Activated T-helper 17 cell treated with anti-CD3 and anti-CD28 coated beads, Interleukin-2, amount 50 U/mL, for 72 hours (primary cell): ENCODE data around the gene SLC1A5. TPM values are rescaled to one million over a fixed set of nuclear protein-coding genes. Genes with fewer than 3 reads are reported as not detected.

Experiments used
- ATAC-seq: fragments of 150-1000 bp; cut with Tn5 transposase; replicated peaks from 2 replicates; pipeline ENCODE4 v1.10.0; 2021; ENCODE audit warnings: mild to moderate bottlenecking, moderate library complexity
- H3K27ac Mint-ChIP-seq: one replicate; pipeline ENCODE4 v1.8.0; 2022; ENCODE audit warnings: mixed read lengths
- H3K27me3 Mint-ChIP-seq: one replicate; pipeline ENCODE4 v1.8.0; 2022; ENCODE audit warnings: mixed read lengths
- H3K36me3 Mint-ChIP-seq: one replicate; pipeline ENCODE4 v1.8.0; 2022; ENCODE audit warnings: low read depth, mild to moderate bottlenecking, mixed read lengths
- H3K4me1 Mint-ChIP-seq: one replicate; pipeline ENCODE4 v1.8.0; 2022; ENCODE audit warnings: mixed read lengths
- H3K4me3 Mint-ChIP-seq: one replicate; pipeline ENCODE4 v1.8.0; 2022; ENCODE audit warnings: mild to moderate bottlenecking, mixed read lengths
- H3K9me3 Mint-ChIP-seq: one replicate; pipeline ENCODE4 v1.8.0; 2022; ENCODE audit warnings: mixed read lengths
- total RNA-seq, 2 donors: library from RNA; stranded (reverse); gene quantifications; one replicate each; pipeline ENCODE4 v1.2.3, GENCODE V29; 2022

Gene SLC1A5
- total RNA-seq, 2 donors from 2014 or later, result 119 to 221 TPM

DNA sequence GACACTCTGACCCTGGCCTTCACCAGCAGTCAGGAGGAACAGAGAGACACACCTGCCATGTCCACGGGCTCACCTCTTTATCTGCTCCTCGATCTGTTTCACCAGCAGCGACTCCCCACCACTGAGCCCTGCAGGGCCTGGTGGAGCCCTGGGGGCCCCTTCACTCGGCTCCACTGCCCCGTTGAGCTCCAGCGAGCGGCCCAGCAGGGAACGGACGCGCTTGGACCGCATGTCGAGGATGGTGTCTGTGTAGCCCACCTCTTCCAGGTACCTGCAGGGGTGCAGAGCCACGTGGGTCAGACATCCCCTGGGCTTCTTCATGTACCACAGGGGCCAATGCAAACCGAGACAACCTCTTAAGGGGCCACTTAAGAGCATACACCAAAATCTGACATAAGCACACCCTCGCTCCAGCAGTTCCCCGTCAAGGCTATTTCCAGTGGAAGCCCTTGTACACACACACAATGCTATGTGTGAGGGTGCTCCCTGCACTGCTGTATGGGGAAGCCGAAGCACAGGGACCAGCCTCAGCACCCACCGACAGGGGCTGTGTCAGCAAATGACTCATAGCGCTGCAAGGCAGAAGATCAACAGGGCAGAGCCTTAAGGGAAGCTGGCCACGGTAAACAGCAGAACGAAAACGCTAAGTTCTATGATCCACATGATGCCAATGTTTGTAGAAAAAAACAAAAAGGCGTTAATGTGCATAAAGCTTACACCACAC lies 55.3 kb downstream of the SLC1A5 start:
- Mint-ChIP-seq H3K27ac (no peak overlapping the region), H3K9me3 (no peaks in the 10 kb centered on the region), H3K27me3 (no peaks in the 10 kb centered on the region), H3K36me3 (peaks cover 93% of the 10 kb centered on the region), H3K4me1 (peaks cover 24% of the 10 kb centered on the region), H3K4me3 (no peak overlapping the region)
- no peak for ATAC-seq

DNA sequence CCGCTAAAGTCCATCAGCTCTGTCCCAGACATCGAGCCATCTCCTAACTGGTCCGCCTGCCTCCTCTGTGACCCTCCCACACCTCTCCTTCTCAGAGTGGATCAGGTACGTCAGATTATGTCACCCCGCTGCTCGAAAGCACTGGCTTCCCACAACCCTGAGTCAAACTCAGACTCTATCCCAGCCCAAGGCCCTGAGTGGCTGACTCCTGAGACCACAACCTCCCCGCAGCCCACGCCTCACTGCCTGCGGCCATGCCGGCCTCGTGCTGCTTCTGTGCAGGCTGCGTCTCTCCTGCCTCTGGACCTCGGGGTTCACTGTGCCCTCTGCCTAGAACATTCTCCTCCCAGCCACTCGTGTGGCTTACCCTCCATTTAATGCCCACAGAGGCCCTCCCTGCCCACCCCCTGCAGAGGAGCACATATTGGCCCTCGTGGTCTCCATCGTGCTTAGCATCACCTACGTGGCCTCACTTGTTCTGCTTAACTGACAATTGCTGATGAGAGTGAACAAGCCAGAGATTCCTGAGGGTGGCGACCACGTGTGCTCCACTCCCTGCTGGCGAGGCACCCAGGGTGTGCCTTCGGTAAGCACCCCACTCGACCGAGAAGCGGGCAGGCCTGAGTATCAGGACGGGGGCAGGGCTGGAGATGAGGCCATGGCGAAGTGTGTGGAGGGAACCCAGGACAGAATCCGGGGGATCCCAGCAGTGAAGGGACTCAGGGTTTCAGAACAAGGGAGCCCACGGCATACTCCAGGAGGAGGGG lies 56.0 kb downstream of the SLC1A5 start:
- peaks cover 90% of the 10 kb centered on the region for H3K36me3 Mint-ChIP-seq
- H3K4me3 Mint-ChIP-seq, result no peak overlapping the region
- H3K27ac Mint-ChIP-seq, result peak overlapping the region; percentile 49

DNA sequence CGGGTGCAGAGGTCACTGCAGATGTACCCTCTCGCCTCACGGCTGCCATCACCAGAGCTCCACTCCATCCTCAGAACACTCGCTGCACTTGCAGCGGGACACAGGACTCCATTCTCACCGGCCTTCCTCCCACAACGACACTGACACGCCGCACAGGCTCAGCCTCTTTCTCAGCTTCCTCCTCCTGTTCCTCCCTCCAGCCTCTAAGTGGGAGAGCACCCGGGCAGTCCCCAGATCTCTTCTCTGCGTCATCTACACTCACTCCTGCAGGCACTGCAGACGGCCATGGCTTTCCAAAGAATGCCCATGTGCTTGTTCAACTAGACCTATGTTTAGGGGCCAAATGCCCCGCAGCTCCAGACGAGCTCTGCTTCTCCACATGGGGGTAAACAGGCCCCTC lies 56.8 kb downstream of the SLC1A5 start:
- Mint-ChIP-seq H3K36me3 (peaks cover 90% of the 10 kb centered on the region), H3K4me1 (peaks cover 24% of the 10 kb centered on the region), H3K4me3 (no peak overlapping the region), H3K27me3 (no peaks in the 10 kb centered on the region), H3K27ac (peak overlapping the region; percentile 49), H3K9me3 (no peaks in the 10 kb centered on the region)
- ATAC-seq, result no peak

More for the DNA sequence above, 56.0 kb downstream of the SLC1A5 start:
- no peaks in the 10 kb centered on the region for H3K9me3 Mint-ChIP-seq
- H3K4me1 Mint-ChIP-seq, result peaks cover 24% of the 10 kb centered on the region
- peak; percentile 51 for ATAC-seq
- H3K27me3 Mint-ChIP-seq, result no peaks in the 10 kb centered on the region

DNA sequence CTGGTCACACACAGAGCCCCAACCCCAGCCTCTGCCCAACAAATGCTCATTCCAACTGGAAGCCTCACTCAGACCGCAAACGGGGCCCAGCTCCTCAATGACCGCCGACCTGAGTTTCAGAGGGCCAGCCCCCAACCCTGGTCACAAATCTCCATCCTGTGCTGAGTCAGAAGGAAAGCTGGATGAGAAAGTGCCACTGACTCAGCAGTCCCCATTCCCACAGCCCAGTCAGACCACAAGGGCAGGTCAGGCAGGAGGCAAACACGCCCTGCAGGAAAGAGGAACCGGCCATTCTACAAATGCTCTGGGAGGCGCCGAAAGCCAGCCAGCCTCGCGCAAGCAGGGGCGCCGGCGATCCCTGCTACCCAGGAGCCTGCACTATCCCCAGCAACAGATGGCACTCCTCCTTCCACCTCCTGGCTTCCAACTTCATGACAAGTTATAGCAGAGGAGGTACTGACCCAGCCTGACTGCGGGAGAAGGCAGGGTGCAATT lies 57.3 kb downstream of the SLC1A5 start:
- ATAC-seq, result peak; percentile 54
- Mint-ChIP-seq H3K27me3 (no peaks in the 10 kb centered on the region), H3K4me1 (peaks cover 24% of the 10 kb centered on the region), H3K27ac (peak overlapping the region; percentile 49), H3K9me3 (no peaks in the 10 kb centered on the region), H3K36me3 (peaks cover 93% of the 10 kb centered on the region), H3K4me3 (no peak overlapping the region)

DNA sequence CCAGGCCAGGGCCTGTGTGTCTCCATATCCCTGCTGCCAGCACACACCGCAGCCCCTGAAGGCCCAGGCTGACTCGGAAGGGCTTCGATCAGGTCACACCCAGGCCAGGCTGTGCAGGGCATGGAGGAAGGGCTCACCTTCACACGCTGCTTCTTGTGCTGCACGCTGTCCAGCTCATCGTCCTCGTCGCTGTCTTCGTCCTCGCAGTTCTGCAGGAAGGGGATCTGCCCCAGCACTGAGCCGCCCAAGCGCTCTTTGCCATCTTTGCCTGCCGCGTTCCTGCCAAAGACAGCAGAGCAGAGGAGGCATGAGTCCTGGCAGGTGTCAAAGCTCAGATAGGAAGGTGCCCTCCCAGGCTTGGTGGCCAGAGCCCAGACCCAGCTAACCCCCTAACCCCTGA lies 57.8 kb downstream of the SLC1A5 start:
- Mint-ChIP-seq H3K4me1 (peaks cover 24% of the 10 kb centered on the region), H3K27ac (peak overlapping the region; percentile 49), H3K9me3 (no peaks in the 10 kb centered on the region), H3K27me3 (no peaks in the 10 kb centered on the region), H3K4me3 (no peak overlapping the region), H3K36me3 (peaks cover 93% of the 10 kb centered on the region)
- no peak for ATAC-seq

DNA sequence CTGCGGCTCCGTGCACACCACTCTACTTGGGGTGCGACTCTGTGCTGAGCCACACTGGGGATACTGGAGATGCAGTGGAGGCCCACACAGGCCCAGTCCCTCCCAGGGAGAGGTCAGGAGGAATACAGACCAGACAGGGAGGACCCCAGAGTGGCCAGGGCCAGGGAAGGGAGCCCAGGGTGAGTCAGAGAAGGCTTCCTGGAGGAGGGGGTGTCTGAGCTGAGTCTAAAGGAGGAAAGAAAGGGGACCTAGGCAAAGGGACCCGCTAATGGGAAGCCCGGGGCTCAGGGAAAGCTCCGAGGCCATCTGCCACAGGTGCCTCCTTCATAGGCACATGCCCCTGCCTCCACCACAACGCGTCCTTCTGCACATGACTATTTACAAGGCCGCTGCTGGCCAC lies 58.2 kb downstream of the SLC1A5 start:
- Mint-ChIP-seq H3K27me3 (no peaks in the 10 kb centered on the region), H3K4me3 (no peak overlapping the region), H3K27ac (no peak overlapping the region), H3K36me3 (peaks cover 93% of the 10 kb centered on the region), H3K4me1 (peaks cover 24% of the 10 kb centered on the region), H3K9me3 (no peaks in the 10 kb centered on the region)
- ATAC-seq, result no peak

DNA sequence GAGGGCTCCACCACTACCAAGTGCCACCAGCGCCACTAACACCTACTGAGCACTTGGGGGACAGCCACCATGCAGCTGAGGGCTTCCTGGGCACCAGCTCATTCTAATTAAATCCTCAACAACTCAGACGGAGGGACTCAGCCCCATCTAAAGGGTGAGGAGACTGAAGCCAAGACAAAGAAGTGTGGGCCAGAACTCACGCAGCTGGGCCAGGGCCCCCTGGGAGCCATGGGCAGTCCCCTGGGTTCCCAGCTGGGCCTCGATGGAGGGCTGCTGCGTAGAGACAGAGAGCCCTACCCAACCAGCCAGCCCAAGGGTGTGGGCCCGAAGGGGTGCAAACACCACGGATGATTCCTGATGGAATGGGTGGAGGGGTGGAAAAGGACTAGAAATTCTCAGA lies 58.7 kb downstream of the SLC1A5 start:
- ATAC-seq, result no peak
- no peak overlapping the region for H3K27ac Mint-ChIP-seq
- peaks cover 24% of the 10 kb centered on the region for H3K4me1 Mint-ChIP-seq
- no peaks in the 10 kb centered on the region for H3K9me3 Mint-ChIP-seq
- H3K4me3 Mint-ChIP-seq, result no peak overlapping the region
- H3K27me3 Mint-ChIP-seq, result no peaks in the 10 kb centered on the region
- peaks cover 96% of the 10 kb centered on the region for H3K36me3 Mint-ChIP-seq

DNA sequence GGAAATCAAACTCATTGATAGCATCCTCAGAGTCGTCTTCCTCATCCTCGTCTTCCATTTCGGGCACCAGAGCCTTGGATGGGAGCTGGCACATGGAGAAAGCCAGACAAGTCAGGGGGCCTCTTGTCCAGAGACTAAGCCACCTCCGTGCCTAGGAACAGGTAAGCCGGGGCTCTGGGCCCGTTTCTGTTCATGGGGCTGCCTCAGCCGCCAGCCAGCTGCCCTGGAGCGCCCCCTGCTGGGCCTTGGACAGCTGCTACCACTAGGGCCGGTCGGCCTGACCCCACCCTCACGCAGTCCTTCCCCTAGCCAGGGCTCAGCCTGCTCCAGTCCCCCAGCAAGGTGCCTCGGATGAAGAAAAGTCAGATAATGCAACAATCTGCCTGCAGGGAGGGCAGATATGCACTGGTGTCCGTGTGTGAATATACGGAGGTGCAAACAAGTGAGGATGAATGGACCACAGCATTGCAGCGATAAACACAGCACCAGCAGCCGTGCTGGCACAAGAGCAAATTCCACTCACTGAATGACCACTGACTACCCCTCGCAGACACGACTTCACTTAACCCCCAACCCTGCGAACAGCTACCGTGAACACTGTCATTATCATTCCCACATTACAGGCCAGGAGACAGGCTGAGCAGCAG lies 59.6 kb downstream of the SLC1A5 start:
- H3K27ac Mint-ChIP-seq, result peak overlapping the region; percentile 46
- no peaks in the 10 kb centered on the region for H3K27me3 Mint-ChIP-seq
- H3K4me1 Mint-ChIP-seq, result peaks cover 24% of the 10 kb centered on the region
- no peaks in the 10 kb centered on the region for H3K9me3 Mint-ChIP-seq
- ATAC-seq, result peak; percentile 88
- no peak overlapping the region for H3K4me3 Mint-ChIP-seq
- H3K36me3 Mint-ChIP-seq, result peaks cover 96% of the 10 kb centered on the region

DNA sequence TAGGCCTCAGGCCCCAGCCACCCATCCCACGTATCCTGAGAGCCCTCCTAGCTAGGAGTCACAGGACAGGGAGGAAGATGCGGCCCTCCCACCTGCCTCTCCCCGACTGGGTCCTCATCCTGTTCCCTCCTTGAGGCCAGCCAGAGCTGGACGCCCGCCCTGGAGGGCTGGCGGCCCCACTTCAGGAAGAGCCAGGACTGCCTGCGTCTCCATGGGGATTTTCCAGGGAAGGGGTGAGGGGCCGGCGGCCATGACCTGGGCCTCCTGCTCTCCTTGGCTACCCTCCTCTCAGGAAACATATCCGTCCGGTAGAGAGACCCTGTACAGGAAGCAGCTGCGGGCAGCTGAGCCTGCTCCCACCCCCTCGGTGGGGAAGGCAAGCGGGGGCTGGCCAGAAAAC lies 60.2 kb downstream of the SLC1A5 start:
- Mint-ChIP-seq H3K27ac (peak overlapping the region; percentile 46), H3K9me3 (no peaks in the 10 kb centered on the region), H3K4me1 (peaks cover 24% of the 10 kb centered on the region), H3K36me3 (peaks cover 96% of the 10 kb centered on the region), H3K27me3 (no peaks in the 10 kb centered on the region), H3K4me3 (no peak overlapping the region)
- no peak for ATAC-seq

DNA sequence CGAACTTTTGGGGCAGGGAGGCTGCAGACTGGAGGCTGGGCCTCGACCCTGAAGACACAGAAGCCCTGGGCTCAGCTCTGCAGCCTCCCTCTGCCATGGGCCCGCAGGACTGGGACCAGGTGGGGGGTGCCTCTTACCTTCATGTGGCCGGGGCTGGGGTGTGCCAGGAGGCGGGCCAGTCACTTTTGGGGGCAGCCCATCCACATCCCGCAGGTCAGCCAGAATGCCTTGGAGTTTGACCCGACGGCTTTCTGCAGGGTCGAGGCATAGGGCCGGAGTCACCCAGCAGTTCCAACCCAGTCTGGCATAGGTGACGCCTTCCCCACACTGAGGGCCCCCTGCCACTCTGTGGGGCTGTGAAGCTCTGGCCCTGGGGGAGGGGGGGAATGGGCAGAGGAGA lies 60.6 kb downstream of the SLC1A5 start:
- no peaks in the 10 kb centered on the region for H3K9me3 Mint-ChIP-seq
- no peaks in the 10 kb centered on the region for H3K27me3 Mint-ChIP-seq
- no peak overlapping the region for H3K27ac Mint-ChIP-seq
- ATAC-seq, result no peak
- H3K36me3 Mint-ChIP-seq, result peaks cover 94% of the 10 kb centered on the region
- H3K4me1 Mint-ChIP-seq, result peaks cover 24% of the 10 kb centered on the region
- no peak overlapping the region for H3K4me3 Mint-ChIP-seq

DNA sequence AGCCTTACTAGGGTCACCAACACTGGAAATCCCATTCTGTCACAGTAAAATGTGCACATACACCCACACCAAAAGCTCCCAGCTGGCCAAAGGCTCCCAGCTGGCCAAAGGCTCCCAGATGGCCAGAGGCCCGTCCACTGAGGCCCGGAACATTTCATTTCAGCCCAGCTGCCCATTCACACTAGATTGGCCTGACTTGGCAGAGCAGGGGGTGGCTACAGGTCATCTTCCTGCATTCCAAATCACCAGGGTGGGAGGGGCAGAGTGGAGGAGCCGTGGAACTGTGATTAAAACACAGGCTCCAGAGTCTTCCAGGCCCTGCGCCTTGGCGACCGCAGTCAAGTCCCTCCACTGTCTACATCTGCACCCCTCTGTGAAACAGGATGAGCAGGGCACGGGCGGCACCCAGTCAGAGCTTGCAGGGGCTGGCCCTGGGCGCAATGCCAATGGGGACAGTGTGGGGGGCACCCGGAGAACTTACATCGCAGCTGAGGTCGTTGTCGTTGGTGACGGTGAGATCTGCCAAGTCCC lies 61.4 kb downstream of the SLC1A5 start:
- H3K4me1 Mint-ChIP-seq, result peaks cover 23% of the 10 kb centered on the region
- ATAC-seq, result no peak
- H3K27me3 Mint-ChIP-seq, result no peaks in the 10 kb centered on the region
- no peak overlapping the region for H3K4me3 Mint-ChIP-seq
- no peaks in the 10 kb centered on the region for H3K9me3 Mint-ChIP-seq
- peaks cover 94% of the 10 kb centered on the region for H3K36me3 Mint-ChIP-seq
- no peak overlapping the region for H3K27ac Mint-ChIP-seq

DNA sequence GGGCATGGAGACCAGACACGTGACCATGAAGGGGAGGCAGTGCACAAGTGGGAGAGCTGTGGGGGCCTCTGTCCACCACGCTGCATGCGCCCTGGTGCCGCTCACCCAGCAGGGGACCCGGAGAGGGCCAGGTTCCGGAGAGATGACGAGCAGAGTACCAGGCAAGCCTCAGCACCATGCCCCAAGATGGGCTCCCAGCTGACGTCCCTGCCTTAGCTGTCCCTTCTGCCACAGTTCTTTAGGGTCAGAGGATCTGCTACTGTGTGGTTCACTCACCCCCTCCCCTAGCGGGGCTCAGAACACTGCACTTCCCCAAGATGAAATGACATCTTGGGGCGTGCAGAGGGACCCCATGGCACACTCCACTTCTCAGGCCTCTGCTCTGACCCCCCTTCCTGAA lies 61.8 kb downstream of the SLC1A5 start:
- H3K36me3 Mint-ChIP-seq, result peaks cover 94% of the 10 kb centered on the region
- H3K4me3 Mint-ChIP-seq, result no peak overlapping the region
- no peaks in the 10 kb centered on the region for H3K9me3 Mint-ChIP-seq
- H3K4me1 Mint-ChIP-seq, result peaks cover 20% of the 10 kb centered on the region
- no peaks in the 10 kb centered on the region for H3K27me3 Mint-ChIP-seq
- no peak for ATAC-seq
- H3K27ac Mint-ChIP-seq, result peak overlapping the region; percentile 72

DNA sequence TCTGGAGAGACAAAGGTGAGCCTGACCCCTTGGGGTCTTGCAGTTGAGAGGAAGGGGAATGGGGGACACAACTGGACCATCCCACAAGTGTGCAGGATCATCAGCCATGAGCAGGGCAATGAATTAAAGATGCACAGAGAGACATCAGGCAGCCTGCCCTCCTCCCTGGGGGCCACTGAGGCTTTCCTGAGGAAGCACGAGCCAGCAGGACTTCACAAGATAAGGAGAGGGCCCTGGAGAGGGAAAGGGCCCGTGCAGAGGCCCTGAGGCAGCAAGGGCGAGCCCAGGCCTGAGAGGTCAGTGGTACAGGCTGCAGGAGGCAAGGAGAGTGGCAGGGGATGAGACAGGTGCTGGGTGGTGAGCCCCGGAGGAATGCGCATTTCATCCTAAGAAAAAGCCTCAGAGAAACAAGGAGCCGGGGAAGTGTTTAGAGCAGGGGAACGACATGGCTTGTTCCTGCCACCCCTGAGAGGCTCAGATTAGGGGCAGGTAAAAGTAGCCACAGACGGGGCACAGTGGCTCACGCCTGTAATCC lies 62.5 kb downstream of the SLC1A5 start:
- H3K27ac Mint-ChIP-seq, result peak overlapping the region; percentile 72
- peaks cover 15% of the 10 kb centered on the region for H3K4me1 Mint-ChIP-seq
- H3K36me3 Mint-ChIP-seq, result peaks cover 94% of the 10 kb centered on the region
- ATAC-seq, result no peak
- H3K4me3 Mint-ChIP-seq, result no peak overlapping the region
- H3K9me3 Mint-ChIP-seq, result no peaks in the 10 kb centered on the region
- no peaks in the 10 kb centered on the region for H3K27me3 Mint-ChIP-seq

DNA sequence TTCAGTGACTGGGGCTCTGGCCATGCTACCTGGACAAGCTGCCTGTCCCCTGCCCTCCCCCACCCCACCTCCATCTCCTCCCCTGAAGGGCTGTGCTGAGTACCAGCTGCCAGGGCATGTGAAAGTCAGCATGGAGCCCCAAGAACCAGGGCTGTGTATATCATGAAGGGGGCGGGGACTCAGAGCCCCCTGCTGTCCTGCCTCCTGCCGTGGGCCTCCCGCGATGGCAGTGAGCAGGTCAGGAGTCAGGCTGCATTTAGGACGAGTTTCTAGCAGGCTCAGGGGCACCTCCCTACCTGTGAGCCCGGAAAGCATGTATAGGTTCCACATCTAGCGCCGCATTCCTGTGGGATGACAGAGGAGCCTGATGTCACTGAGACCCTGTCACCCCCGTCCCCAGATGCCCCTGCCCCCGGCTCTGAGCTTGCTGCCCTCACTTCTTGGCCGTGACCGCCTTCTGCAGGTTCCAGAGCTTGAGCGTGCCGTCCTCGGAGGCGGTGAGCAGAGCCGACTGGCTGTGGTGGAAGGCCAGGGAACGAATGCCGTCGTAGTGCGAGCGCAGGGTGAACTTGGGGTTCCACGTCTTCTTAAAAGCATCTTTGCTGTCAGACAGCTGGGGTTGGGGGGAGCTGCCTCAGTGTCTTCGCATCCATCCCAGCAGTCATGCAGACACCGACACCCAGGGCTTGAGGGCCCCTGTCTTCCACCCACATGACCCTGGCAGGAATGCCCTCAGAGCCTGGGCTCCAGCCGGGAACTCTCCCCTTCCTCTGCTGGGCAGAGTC lies 63.2 kb downstream of the SLC1A5 start:
- no peak for ATAC-seq
- Mint-ChIP-seq H3K9me3 (no peaks in the 10 kb centered on the region), H3K4me3 (no peak overlapping the region), H3K27ac (no peak overlapping the region), H3K27me3 (no peaks in the 10 kb centered on the region), H3K36me3 (peaks cover 92% of the 10 kb centered on the region), H3K4me1 (peaks cover 16% of the 10 kb centered on the region)
